ENCODE measurements around the gene OMA1. TPM values are rescaled to one million over a fixed set of nuclear protein-coding genes. Genes with fewer than 3 reads are reported as not detected.

The OMA1 gene
- total RNA-seq, 1 donor from 2014 or later, result 9.2 TPM

DNA sequence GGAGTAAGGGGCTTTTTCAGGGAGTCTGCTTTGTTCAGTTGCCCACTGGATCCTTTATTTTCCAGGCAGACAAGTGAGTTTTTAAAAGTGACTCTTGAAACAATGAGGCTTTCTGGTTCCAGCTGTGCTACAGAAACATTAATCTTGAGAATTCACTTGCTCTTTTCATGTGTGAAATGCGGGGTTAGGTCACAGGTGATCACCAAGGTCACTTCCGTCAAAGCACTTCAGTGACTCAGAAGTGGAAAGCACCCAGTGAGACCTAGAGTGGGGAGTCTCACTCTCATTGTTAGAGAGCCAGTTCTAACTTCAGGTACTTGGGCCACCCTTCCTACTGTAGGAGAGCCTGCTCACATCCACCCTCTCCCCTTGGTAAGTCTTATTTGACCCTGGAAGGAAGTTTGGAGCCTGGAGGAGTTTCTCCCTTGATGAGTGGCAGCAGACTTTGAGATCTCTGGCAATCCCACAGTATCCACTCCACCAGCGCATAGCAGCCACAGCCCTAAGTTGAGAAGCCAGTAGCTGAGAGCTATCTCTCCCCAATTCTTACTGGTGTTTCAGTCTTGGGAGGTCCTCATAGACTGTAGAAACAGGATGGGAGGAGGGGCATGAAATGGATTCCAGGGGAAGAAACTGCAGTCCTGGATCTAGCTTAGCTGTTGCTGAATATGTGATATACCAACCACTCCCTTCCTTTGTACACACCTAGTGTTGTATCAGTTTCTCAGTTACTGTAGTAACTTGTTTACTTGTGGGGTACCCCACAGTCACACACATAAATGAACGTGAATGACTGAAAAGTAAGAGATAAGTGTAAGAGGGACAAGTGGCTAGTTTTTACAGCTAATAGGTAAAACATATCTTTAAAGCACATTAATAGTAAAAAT lies 27.4 kb upstream of the OMA1 start:
- H3K27me3 Mint-ChIP-seq (ENCODE audit: unreplicated experiment), result peaks cover 73% of the 10 kb centered on the region
- no peaks in the 10 kb centered on the region for H3K4me1 Mint-ChIP-seq (ENCODE audit: unreplicated experiment)
- no peaks in the 10 kb centered on the region for H3K9me3 Mint-ChIP-seq (ENCODE audit: unreplicated experiment)
- TF ChIP-seq, protein P1, sequence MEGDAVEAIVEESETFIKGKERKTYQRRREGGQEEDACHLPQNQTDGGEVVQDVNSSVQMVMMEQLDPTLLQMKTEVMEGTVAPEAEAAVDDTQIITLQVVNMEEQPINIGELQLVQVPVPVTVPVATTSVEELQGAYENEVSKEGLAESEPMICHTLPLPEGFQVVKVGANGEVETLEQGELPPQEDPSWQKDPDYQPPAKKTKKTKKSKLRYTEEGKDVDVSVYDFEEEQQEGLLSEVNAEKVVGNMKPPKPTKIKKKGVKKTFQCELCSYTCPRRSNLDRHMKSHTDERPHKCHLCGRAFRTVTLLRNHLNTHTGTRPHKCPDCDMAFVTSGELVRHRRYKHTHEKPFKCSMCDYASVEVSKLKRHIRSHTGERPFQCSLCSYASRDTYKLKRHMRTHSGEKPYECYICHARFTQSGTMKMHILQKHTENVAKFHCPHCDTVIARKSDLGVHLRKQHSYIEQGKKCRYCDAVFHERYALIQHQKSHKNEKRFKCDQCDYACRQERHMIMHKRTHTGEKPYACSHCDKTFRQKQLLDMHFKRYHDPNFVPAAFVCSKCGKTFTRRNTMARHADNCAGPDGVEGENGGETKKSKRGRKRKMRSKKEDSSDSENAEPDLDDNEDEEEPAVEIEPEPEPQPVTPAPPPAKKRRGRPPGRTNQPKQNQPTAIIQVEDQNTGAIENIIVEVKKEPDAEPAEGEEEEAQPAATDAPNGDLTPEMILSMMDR (IDR thresholded peaks at IDR 0.05), result no peak
- no peak for DNase-seq (ENCODE audit: extremely low spot score, unreplicated experiment)
- no peak overlapping the region for H3K27ac Mint-ChIP-seq (ENCODE audit: unreplicated experiment)
- H3K36me3 Mint-ChIP-seq (ENCODE audit: unreplicated experiment), result no peaks in the 10 kb centered on the region
- no peak overlapping the region for H3K4me3 Mint-ChIP-seq (ENCODE audit: unreplicated experiment)

DNA sequence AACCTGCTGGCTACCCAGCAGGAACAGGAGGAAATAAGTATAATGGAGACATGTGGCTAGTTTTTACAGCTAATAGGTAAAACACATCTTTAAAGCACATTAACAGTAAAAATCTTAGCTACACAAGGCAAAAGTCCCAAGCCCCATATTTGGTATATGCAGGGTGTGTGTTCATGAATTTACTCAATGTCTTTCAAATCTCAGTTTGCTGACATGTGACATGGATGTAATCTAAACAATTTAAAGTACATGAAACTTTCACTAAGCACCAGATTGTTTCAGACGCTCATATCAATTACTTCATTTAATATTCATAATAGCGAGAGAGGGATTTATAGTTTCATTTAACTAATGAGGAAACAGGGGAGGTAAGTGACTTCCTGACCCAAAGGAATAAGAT lies 26.6 kb upstream of the OMA1 start:
- Mint-ChIP-seq H3K36me3 (ENCODE audit: unreplicated experiment) (no peaks in the 10 kb centered on the region), H3K9me3 (ENCODE audit: unreplicated experiment) (no peaks in the 10 kb centered on the region), H3K4me1 (ENCODE audit: unreplicated experiment) (peaks cover 5% of the 10 kb centered on the region), H3K27me3 (ENCODE audit: unreplicated experiment) (peaks cover 78% of the 10 kb centered on the region), H3K27ac (ENCODE audit: unreplicated experiment) (no peak overlapping the region), H3K4me3 (ENCODE audit: unreplicated experiment) (no peak overlapping the region)
- TF ChIP-seq, protein P1 (IDR thresholded peaks at IDR 0.05), result no peak
- no peak for DNase-seq (ENCODE audit: extremely low spot score, unreplicated experiment)

DNA sequence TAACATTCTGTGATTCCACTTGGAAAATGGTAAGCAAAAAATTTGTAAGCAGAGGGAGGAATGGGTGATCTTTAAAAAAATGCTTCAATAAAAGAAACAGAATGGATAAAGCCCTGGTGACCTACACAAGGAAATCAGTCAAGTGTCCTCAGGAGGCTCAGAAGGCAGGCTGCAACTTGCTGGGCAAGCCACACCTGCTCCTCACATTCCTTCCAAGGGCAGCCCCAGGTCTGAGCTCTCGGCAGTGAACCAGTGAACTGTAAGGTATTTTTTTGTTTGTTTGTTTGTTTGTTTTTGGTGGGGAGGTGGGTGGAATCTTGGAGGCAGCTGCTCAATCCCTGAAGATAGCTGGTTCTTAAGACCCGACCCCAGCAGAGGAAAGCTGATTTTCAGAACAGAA lies 26.2 kb upstream of the OMA1 start:
- Mint-ChIP-seq H3K36me3 (ENCODE audit: unreplicated experiment) (no peaks in the 10 kb centered on the region), H3K4me1 (ENCODE audit: unreplicated experiment) (peaks cover 6% of the 10 kb centered on the region), H3K27ac (ENCODE audit: unreplicated experiment) (no peak overlapping the region), H3K27me3 (ENCODE audit: unreplicated experiment) (peaks cover 76% of the 10 kb centered on the region), H3K4me3 (ENCODE audit: unreplicated experiment) (no peak overlapping the region), H3K9me3 (ENCODE audit: unreplicated experiment) (no peaks in the 10 kb centered on the region)
- TF ChIP-seq, protein P1 (IDR thresholded peaks at IDR 0.05), result no peak
- DNase-seq (ENCODE audit: extremely low spot score, unreplicated experiment), result no peak

DNA sequence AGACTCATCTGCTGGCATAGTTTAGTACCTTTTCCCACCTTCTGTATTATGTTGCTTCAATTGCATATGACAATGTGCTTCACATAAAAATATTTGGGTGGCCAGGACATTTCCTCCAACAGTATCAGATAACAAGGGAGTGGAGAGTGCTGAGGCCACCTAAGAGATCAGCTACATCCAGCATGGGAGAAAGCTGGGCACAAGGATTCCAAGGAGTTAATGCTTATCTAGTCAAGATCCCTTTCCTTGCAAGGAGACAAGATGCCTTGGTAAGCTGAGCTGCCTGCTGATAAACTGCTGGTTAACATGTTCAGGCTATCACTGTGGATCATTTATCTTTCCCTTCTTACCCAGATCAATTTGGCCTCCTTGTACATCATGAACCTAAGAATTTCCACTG lies 25.1 kb upstream of the OMA1 start:
- H3K9me3 Mint-ChIP-seq (ENCODE audit: unreplicated experiment), result no peaks in the 10 kb centered on the region
- H3K4me3 Mint-ChIP-seq (ENCODE audit: unreplicated experiment), result no peak overlapping the region
- peaks cover 6% of the 10 kb centered on the region for H3K4me1 Mint-ChIP-seq (ENCODE audit: unreplicated experiment)
- no peak overlapping the region for H3K27ac Mint-ChIP-seq (ENCODE audit: unreplicated experiment)
- H3K27me3 Mint-ChIP-seq (ENCODE audit: unreplicated experiment), result peaks cover 82% of the 10 kb centered on the region
- H3K36me3 Mint-ChIP-seq (ENCODE audit: unreplicated experiment), result no peaks in the 10 kb centered on the region
- DNase-seq (ENCODE audit: extremely low spot score, unreplicated experiment), result no peak
- TF ChIP-seq, protein P1 (IDR thresholded peaks at IDR 0.05), result no peak

DNA sequence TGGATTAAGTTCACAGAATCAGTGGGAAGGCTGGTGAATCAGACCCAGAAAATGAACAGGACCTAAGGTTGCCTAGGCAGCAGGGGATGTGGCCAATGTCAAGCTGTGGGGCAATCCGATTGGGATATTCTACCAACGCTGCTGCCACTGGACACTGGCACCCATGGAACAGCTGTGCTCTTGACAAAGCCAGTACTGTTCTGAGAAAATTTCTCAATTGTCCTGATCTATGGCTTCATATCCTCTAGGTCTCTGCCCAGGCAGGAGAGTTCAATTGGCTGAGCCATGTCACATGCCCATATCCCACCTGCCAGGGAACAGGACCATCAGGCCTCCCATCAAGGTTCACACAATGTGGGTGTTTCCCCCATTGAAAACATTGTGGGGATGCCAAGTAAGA lies 24.3 kb upstream of the OMA1 start:
- Mint-ChIP-seq H3K4me3 (ENCODE audit: unreplicated experiment) (no peak overlapping the region), H3K9me3 (ENCODE audit: unreplicated experiment) (no peaks in the 10 kb centered on the region), H3K4me1 (ENCODE audit: unreplicated experiment) (peaks cover 6% of the 10 kb centered on the region), H3K36me3 (ENCODE audit: unreplicated experiment) (no peaks in the 10 kb centered on the region), H3K27ac (ENCODE audit: unreplicated experiment) (no peak overlapping the region), H3K27me3 (ENCODE audit: unreplicated experiment) (peaks cover 79% of the 10 kb centered on the region)
- no peak for DNase-seq (ENCODE audit: extremely low spot score, unreplicated experiment)
- TF ChIP-seq, protein P1 (IDR thresholded peaks at IDR 0.05), result no peak

Data from osteocyte (in vitro differentiated cells).